HG02588 (cell line): ENCODE measurements around the gene NKX2-3.

Experiments
- ATAC-seq: cut with Tn5 transposase; IDR thresholded peaks from one replicate; pipeline ENCODE4 v1.9.1; 2021; ENCODE audit warnings: mild to moderate bottlenecking, moderate library complexity; ENCODE audit not compliant: unreplicated experiment

The NKX2-3 gene

DNA sequence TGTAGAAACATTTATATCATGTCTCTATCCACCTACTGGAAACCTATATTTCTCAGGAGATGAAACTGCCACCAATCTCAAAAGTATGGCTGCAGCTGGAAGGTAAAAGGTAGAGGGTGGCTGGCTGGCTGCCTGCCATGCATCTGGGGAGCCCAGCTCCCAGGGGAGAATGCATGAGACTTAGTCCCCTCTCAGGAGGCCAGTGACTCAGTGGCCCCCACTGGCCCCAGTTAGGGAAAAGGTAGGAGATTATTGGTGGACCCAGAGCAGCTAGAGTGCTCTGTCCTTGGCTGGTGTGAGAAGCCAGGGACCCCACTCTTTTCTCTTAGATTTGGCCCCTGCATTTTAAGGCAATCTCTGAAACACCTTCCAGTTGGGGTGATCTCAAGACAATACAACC lies 6.8 kb upstream of the NKX2-3 start:
- no peak for ATAC-seq

DNA sequence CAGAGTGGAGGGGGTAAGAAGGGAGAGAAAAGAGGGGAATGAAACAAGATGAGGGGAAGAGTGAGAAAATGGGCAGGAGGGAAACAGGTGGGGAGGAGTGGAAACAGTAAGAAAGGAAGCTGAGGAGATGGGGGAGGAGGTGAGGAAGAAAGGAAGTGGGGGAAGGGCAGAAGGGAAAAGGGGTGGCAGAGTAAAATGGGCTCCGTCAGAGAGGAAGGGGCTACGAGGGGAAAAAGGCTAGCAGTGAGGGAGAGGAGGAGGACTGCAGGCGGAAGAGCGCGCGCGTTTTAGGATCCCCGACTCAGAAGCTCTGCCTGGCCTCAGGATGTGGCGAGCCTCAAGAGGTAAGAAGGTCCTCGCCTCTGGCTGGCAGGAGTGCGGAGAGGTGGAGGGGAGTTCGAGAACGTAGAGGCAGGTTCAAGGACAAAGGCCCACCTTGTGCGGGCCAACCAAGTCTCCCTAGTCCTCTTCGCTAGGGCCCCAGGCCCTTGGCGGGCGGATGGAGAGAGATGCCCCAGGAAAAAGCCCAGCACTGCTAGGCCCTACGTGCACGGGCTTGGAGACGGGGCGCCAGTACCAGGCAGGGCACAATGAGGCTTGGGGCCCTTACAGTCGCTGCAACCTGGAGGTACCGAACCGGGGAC lies 5.8 kb upstream of the NKX2-3 start:
- no peak for ATAC-seq

DNA sequence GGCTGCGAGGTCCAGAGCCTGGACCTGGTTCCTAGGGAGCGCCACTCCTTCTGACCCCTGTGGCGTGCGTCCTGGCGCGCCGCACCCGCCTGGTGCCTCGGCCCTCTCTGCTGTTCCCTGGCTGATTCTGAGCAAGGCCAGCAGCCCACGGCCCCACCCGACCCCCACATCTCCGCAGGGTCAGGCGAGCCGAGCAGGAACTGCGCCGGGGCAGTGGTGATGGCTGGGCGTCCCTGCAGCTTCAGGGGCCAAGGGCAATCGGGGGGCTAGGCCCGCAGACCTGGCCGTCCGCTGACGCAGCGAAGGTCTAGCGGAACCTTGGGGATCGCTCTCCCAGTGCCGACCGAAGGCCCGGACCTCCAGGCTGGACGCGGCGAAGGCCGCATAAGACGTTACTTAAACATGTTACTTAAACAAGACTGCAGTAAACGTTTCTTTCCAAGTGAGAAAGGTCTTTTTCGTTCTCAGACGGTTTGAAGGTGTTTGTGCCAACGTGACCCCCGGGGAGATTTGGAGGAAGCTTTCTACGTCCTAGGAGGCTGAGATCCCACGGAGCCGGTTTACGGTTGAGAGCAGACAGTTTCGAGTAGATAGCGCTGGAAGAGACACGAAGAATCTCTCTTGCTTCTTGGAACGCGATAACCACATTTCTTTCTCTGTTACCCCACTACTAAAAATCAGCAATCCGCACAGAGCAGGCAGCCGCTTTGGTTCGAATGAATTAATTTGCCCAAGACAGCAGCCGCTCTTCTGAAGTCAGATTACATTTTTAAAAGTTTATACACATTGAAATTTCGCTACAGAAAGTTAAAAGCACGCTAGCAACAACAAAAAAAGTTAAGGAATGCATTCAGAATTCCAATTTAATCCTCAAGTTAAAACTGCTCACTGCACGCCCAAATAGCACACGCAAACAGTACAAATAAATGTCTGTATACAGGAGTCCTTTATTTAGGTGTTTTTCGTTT lies 4.9 kb upstream of the NKX2-3 start:
- no peak for ATAC-seq

DNA sequence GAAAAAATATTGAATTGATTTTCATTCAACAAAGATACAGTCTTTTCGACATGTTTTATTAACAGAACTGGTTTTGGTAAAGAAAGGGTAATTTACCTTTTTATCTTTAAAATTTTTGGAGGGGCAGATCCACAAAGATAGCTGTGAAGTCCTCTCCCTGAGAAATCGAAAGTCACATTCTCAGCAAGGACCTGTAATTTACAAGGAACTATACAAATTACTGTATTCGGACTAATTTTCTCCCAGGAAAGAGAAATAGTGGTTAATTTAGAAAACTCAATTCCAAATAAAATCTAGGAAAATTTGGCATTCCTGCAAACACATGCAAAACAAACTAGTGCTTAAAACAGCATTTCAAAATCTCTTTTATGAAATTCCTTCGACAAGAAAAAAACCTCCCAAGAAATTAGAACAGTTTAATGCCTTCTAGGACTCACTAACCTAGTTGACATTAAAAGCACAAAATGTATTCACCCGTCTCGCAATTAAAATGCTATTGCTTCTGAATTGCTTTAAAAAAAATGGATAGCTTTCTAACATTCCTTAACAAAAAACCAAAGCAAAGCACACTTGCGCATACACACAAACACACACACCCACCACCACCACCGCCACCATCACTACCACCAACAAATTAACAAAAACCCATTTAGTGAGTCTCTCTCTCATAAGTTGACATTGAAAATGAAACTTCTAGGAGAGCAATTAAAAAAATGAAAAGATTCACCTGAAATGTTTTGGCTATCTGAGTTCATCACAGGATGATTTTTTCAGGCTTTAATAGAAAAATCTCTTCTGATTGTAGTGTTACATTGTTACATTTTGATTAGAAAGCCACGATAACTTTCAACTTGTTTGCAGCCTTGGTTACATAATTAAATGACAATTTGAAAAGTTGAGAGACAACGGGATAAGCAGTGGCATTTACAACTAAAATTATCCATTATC lies 4.0 kb upstream of the NKX2-3 start:
- no peak for ATAC-seq

DNA sequence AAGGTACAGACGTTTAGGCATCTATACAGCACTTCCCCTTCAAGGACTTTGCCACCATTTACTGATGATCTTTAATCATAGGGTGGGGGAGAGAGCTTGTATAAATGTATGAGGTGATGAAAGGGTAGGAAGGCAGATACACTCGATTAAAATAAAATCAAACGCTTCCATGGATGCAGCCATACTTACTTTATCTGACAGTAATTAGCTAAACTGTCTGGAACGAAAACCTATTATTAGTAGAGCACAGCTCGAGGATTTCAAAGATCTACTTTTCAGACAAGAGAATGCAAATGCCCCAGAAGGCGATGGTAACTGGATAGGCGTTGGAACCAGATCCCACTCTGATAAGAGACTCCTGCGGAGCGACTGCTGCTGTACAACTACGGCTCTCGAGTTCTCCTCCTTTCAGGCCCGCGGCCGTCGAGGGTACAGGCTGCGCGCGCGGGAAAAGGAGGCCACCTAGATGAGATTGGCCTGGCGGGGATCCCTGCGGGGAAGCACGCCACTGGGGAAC lies 3.1 kb upstream of the NKX2-3 start:
- no peak for ATAC-seq

DNA sequence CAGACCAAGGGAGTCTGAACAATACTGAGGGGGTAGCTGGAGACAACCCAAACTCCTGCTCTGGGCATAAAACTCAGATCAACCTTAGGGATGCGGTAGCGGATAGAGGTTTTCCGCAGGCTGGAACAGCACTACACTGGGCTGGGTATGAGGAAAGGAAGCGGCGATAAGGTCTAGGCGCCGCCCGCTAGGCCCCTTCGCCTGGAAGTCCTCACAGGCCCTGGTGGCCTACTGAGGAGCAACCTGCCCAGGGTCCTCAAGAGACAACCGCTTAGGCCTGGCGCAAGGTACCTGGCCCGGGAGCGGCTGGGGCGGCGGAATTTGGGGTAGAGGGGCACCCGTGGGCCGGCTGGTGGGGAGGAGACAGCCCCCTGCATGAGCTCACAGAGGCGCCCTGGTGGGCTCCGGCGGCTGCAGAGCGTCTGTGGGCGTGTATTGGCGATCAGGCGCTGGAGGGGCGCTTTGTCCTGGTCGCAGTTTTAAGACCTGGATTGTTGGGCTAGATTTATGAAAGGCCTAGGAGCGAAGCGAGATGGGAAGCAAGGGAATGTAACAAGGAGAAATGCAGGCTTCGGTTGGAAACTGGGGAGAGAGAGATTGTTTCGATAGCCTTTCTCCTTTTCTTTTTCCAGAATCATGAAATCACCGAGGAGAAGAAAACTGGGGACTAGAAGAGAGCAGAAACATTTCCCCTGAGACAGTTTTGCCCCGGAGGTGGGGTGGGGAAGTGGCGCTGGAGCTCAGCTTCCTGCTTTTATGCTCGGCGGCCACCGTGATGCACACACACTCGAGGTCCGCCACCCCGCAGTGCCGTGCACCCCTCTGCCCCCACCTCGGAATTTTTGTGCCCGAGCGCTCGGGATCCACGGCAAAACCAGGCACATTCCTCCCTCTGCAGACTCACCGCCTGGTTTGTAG lies 2.4 kb upstream of the NKX2-3 start:
- no peak for ATAC-seq

DNA sequence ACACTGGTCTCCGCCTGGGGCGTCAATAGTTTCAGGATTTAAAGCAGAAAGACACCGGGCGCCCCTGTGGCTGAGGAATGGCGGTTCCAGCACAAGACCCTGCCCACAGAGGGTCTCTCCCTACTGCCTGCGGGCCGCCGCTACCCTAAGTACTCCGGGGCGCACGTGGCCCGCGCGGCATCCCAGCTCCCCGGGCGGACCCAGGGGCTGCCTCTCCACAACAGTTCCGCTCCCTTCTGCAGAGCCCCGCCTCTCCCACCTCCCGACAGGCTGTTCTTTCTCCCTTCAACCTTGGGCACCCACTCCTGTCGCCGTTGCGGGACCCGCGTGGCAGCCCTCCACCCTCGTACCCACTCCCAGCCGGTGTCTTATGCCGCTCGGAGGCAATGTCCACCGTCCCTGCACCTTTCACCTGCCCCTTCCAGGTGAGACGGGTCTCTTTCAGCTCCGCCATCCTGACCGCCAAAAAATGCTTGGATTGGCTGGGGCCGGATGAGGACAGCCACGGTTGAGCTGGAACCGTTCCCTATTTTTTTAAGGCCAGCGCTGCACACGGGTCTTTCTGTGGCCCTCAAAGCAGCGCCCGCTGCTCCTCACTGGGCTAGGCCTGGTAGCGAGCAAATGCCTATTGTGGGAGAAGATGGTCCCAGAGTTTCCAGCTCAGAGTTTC lies 1.6 kb upstream of the NKX2-3 start:
- no peak for ATAC-seq

DNA sequence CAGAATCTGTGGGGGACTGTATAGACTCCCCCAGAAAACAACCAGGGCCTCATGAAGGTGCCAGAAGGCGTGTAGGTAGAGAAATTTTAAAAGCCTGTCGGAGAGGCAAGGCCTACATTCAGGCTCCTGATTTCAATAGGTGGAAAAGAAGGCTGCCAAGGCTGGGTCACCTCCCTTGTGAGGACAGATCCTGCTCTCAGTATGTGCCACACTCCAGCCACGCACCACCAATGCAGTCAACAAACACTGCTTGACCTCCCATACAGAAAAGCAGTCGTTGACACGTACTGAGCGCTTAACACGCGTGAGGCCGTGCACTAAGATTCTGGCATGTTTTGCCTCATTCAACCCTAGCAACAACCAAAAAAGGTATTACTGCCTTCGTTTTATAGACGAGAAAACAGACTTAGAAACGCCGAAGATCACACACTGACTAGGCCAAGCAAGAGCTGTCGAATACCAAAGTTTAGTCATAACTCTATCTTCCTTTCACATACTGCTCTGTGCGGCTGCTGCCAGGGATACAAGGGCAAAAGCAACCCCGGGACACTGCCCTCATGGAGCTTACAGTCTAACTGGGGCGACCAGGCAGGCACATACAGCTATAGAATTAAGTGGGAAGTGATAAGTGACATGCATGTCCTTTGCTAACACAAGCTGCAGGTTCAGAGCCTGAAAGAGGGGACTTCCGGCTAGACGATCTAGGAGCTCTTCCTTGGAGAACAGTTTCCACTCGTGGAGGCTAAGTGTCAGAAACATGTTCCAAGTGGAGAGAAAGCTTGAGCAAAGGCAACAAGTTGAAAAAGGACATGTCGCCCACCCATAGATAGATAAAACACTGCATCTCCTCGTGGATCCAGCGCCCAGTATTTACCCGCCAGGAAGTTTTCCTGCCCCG lies 797 bp upstream of the NKX2-3 start:
- no peak for ATAC-seq

DNA sequence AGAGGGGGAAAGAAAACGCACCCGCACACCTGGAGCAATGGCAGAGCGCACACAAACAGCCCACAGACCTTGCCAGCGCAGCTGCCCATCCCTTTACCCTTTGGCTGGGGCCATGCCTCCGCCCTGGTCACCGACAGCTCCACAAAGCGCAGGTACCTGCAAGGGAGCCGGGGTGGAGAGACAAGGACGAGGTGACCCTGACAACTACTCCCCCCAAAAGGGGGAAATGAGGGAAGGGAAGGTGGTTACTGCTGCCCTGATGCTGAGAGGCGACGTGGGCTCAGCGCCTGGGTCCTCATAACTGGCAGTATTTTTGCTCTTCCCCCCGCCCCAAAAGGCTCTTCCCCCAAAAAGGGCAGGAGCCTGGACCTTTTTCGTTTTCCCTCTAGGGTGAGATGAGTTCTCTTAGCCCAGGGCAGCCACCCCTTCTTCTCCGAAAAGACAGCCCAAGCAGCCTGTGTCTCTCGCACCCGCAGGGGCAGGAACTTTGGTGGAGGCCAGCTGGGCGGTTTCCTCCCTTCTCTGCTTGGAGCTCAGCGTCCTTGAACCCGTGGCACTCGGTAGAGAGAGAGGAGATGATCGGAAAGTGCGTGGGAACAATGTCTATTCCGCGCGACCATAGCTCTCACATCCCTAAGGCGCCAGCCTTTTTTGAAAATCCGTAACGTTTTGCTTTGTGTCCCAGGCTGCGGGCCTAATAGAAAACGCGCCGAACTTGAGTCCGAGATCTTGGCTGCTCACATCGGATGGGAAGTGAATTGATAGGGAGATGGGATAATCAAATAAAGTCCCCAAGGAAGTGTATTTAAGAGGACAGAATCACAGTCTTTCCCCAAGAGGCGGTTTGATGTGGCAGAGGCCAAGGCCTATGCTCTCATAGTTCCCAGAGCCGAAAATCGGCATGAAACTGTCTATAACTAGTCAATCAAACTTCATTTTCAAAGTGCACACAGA lies 1.0 kb downstream of the NKX2-3 start:
- ATAC-seq, result no peak

DNA sequence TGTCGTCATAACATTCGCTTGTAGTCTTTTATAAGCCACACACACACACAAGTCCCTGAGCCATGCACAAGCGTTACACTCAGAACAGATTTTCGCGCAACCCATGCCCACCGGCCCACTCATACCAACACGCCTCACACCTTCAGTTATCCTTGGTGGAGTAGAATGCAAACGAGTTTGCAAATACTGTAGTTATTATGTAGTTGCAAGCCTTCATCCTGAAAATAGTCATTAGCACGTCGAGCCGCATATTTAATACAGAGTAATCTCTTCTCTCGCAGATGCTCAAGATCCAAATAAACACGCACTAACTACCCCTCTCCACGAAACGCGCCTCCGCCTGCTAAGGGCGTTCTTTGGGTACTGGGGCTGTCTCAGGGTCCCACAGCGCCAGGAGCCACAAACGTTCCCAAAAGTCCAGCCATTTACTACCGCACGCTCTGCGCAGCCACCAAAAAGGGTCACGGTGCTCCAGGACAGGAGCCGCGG lies 1.8 kb downstream of the NKX2-3 start:
- ATAC-seq, result no peak

DNA sequence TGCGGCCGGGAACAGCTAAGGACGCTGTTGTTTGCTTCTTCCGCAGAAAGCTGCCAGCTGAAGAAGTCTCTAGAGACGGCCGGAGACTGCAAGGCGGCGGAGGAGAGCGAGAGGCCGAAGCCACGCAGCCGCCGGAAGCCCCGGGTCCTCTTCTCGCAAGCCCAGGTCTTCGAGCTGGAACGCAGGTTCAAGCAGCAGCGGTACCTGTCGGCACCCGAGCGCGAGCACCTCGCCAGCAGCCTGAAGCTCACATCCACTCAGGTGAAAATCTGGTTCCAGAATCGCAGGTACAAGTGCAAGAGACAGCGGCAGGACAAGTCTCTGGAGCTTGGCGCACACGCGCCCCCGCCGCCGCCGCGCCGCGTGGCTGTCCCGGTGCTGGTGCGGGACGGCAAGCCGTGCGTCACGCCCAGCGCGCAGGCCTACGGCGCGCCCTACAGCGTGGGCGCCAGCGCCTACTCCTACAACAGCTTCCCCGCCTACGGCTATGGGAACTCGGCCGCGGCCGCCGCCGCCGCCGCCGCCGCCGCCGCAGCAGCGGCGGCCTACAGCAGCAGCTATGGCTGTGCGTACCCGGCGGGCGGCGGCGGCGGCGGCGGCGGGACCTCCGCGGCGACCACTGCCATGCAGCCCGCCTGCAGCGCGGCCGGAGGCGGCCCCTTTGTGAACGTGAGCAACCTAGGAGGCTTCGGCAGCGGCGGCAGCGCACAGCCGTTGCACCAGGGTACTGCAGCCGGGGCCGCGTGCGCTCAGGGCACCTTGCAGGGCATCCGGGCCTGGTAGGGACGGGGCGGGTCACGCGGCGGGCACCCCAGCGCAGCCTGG lies 2.4 kb downstream of the NKX2-3 start:
- no peak for ATAC-seq

DNA sequence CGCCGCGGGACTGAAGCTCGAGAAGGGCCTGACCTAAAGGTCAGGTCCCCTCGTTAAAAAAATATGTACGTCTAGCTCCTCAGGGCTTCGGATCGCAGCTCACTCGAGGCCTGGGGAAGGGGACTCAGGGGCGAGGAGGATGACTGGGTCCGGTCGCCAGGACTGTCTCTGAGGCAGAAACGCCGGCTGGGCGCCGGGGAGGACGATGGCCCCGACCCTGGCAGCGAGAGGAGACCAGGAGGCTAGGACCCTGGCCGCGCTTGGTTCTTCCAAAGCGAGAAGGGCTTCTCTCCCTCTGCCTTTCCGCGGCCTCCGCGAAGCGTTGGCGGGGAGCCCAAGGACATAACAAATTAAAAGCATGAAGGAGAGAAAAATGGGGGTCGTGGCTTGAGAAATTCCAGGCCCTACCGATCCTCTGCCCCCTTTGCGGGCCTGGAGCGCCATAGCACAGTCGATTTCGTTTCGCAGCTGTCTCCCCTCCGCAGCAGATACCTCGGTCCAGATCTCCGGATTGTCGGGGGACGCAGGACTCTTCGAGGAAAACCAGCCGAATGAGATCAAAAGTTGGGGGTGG lies 3.1 kb downstream of the NKX2-3 start:
- ATAC-seq, result no peak

DNA sequence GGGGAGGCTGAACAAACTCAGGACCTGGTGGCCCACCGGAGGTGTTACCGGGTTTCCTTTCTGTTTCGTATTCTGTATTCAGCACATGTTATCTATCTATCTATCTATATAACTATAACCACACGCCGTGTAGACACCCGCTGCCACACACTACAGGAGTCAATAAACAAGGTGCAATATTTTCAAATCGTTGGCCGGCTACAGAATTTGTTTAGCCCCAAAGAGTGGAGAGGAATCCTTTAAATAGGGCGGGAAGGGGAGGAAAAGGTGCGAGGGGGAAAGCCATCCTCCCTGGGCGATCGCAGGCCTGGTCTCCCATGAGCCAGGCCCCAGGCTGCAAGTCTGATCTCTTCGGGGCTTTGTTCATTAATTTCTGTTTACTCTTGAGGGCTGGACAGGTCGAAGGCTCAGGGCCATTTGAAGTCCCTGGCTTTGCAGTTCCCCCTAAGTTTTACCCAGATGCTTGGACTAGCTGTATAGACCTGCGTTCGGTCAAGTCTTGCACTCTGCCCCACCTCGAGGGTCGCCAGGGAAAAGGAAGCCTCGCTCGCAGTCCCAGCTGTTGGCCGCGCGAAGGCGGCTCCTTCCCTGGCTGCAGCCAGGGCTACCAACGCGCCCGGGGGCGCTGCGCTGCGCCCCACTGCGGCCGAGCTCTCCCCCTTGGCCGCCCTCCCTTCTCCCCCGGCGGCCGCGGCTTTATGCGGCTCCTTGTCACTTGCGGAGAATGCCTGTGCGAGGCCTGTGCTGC lies 3.8 kb downstream of the NKX2-3 start:
- no peak for ATAC-seq

DNA sequence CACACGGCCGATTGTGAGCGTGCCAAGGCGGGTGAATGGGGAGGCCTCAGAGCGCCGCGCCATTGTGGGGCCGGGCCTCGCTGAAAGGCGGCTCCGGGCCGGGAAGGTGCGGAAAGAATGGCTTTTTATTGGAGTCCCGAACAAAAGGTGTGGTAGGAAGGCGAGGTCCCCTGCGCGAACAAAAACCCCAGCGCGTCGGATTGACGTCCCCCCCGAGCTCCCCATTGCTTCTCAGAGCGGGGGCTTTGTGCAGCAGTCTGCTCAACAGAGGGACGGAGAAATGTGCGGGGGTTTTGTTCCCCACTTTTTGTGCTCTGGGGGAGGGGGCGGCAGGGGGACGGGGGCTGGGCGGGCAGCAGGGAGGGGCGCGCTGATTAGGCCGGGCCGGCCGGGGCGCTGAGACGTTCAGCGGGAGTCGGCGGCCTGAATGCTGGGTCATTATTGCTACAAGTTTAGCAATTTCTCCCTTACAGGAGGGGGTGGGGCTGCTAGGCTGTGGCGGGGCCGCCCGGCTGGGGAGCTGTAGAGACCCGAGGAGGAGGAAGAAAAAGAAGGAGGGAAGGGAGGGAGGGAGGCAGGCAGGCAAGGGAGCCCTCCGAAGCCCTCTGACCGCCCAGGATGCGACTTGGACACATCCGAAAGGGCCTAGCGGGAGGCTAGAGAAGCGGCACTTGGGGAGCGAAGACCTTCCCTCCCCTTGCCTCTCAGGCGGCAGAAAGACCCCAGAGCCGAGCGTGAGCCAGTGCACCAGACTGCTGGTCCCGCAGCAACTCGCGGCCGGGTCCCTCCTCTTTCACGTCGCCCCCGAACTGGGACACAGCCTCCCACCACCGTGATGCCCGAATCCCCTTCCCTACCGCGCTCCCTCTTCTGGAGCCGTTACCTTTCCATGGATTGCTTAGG lies 4.6 kb downstream of the NKX2-3 start:
- ATAC-seq, result no peak
